ENCODE results near the gene SMARCC1. TPM values are rescaled to one million over a fixed set of nuclear protein-coding genes. Genes with fewer than 3 reads are reported as not detected.

SMARCC1 gene
- total and polyA plus RNA-seq, 10 donors: 10.5 to 82.9 (median 44.7) TPM

DNA sequence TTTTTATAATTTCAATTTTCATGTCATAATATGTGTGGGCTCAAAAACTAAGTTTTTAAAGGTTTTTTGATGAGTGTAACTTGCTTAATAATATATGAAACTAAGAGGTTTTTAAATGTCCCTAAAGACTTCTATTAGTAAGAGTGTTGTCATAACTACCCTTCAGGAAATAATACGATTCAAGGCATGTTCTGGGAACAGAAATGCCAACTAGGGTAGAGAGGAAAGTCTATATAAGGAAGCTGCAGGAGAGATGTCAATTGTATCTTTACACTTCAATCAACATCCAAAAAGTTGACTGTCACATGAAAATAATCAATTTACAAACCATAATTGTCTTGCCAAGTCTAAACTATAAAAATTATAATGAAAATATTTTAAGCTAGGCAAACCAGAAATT lies 76.3 kb downstream of the SMARCC1 start:
- 45 to 87% (median 67%) methylated on average over 1 of the region's 1 CpG for WGBS, 5 donors
- Histone ChIP-seq H3K4me1 (no peaks in the 10 kb centered on the region), H3K4me3 (no peak overlapping the region), H3K36me3 (peaks cover 3 to 100% (median 80%) of the 10 kb centered on the region in 6 donors), H3K27ac (no peak overlapping the region), H3K9me3 (no peaks in the 10 kb centered on the region), H3K27me3 (replicated peaks in 1 of 7) (no peaks in the 10 kb centered on the region)
- DNase-seq: no peak
- TF ChIP-seq POLR2AphosphoS5 (IDR thresholded peaks at IDR 0.05): no peak
- intact Hi-C loops (cut with DNase I; ENCODE audit: low total_unique reads): no loop called here

GRCh38 chr3:47704237-47704612 lies 77.5 kb downstream of the SMARCC1 start:
- H3K9me3 ChIP-seq: no peaks in the 10 kb centered on the region
- intact Hi-C loops (cut with DNase I; ENCODE audit: low total_unique reads): no loop called here
- 94 to 99% (median 97%) methylated on average over 3 of the region's 3 CpGs for WGBS, 5 donors
- H3K4me1 ChIP-seq: no peaks in the 10 kb centered on the region
- DNase-seq: no peak
- H3K27ac ChIP-seq: peak overlapping the region in 1 of 8 donors; percentile 22
- H3K27me3 ChIP-seq (replicated peaks in 1 of 7): no peaks in the 10 kb centered on the region
- peaks cover 3 to 100% (median 76%) of the 10 kb centered on the region in 6 donors for H3K36me3 ChIP-seq
- H3K4me3 ChIP-seq: no peak overlapping the region
- no peak for TF ChIP-seq CTCF (IDR thresholded peaks at IDR 0.05 in 8 of 11, conservative IDR thresholded peaks at IDR 0.05 in 3 of 11)
- no peak for TF ChIP-seq POLR2A (IDR thresholded peaks at IDR 0.05)
- TF ChIP-seq POLR2AphosphoS5 (IDR thresholded peaks at IDR 0.05): no peak

GRCh38 chr3:47701388-47701787 lies 80.3 kb downstream of the SMARCC1 start:
- no peaks in the 10 kb centered on the region for H3K4me1 ChIP-seq
- H3K9me3 ChIP-seq: no peaks in the 10 kb centered on the region
- TF ChIP-seq CTCF (IDR thresholded peaks at IDR 0.05 in 8 of 11, conservative IDR thresholded peaks at IDR 0.05 in 3 of 11) (no peak), POLR2A (IDR thresholded peaks at IDR 0.05) (no peak), POLR2AphosphoS5 (IDR thresholded peaks at IDR 0.05) (no peak)
- no peak for DNase-seq
- no peak overlapping the region for H3K27ac ChIP-seq
- H3K4me3 ChIP-seq: no peak overlapping the region
- 96 to 98% (median 97%) methylated on average over 11 of the region's 11 CpGs for WGBS, 5 donors
- peaks cover 3 to 98% (median 60%) of the 10 kb centered on the region in 6 donors for H3K36me3 ChIP-seq
- H3K27me3 ChIP-seq (replicated peaks in 1 of 7): no peaks in the 10 kb centered on the region
- intact Hi-C loops (cut with DNase I; ENCODE audit: low total_unique reads): no loop called here

DNA sequence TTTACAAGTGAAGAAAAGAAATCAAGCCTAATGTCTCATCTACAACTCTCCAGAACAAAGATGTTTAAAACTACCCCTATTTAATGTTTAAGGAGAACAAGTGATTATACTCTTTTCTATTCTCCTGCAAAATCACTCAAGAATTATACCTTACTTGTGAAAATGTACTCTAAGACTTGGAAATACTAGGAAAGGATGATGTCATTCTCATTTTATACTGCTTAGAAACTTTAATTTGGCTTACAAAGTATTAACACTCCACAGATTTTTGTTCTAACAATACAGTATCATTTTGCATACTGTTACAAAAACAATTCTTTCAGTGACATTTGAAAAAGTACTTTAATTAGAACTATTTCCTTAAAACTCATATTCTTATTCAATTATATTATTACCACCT lies 89.5 kb downstream of the SMARCC1 start:
- TF ChIP-seq POLR2AphosphoS5 (IDR thresholded peaks at IDR 0.05) (no peak), CTCF (IDR thresholded peaks at IDR 0.05 in 8 of 11, conservative IDR thresholded peaks at IDR 0.05 in 3 of 11) (no peak), POLR2A (IDR thresholded peaks at IDR 0.05) (no peak)
- Histone ChIP-seq H3K27ac (no peak overlapping the region), H3K36me3 (peaks cover 6 to 99% (median 79%) of the 10 kb centered on the region in 6 donors), H3K4me3 (no peak overlapping the region), H3K9me3 (no peaks in the 10 kb centered on the region), H3K4me1 (no peaks in the 10 kb centered on the region), H3K27me3 (replicated peaks in 1 of 7) (no peaks in the 10 kb centered on the region)
- DNase-seq: no peak
- intact Hi-C loops (cut with DNase I; ENCODE audit: low total_unique reads): no loop called here

GRCh38 chr3:47688488-47688887 lies 93.2 kb downstream of the SMARCC1 start:
- WGBS, 5 donors: 93 to 96% (median 95%) methylated on average over 6 of the region's 6 CpGs
- peaks cover 6 to 100% (median 85%) of the 10 kb centered on the region in 6 donors for H3K36me3 ChIP-seq
- no peak for DNase-seq

More at GRCh38 chr3:47688488-47688887, 93.2 kb downstream of the SMARCC1 start:
- no peaks in the 10 kb centered on the region for H3K4me1 ChIP-seq
- intact Hi-C loops (cut with DNase I; ENCODE audit: low total_unique reads): no loop called here
- TF ChIP-seq CTCF (IDR thresholded peaks at IDR 0.05 in 8 of 11, conservative IDR thresholded peaks at IDR 0.05 in 3 of 11): no peak
- TF ChIP-seq POLR2A (IDR thresholded peaks at IDR 0.05): no peak
- no peak for TF ChIP-seq POLR2AphosphoS5 (IDR thresholded peaks at IDR 0.05)
- H3K9me3 ChIP-seq: no peaks in the 10 kb centered on the region
- H3K4me3 ChIP-seq: no peak overlapping the region
- H3K27me3 ChIP-seq (replicated peaks in 1 of 7): no peaks in the 10 kb centered on the region
- no peak overlapping the region for H3K27ac ChIP-seq

Measured in spleen (tissue), 11 donors.